KBM-7 (cell line): Measurements from ENCODE around the gene LHPP.

Experiments used
- DNase-seq: peaks from one replicate; pipeline ENCODE4 v3.0.0-alpha.2; 2015
- in situ Hi-C: fragments of 300-500 bp; cut with MboI; formaldehyde crosslinking; loops from 2 replicates; pipeline ENCODE4 v1.14.3; 2020; ENCODE audit warnings: low sequenced_read_pairs, low pct_unique_long_range_greater_than_20kb, mixed read lengths

The LHPP gene

DNA sequence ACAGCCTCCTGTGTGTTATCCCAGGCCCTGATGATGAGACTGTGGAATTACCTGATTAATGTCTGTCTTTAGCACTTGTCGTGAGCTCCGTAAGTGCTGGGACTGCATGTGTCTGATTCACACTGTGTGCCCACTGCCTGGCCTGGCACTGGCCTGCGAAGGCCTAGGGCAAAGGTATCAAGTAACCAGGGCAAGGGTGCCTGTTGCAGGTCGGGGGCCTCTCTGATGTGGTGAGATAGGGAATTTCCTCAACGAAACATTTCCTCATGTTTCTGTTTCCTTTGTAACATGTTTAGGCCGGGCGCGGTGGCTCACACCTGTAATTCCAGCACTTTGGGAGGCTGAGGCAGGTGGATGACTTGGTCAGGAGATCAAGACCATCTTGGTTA lies 50.4 kb downstream of the LHPP start:
- in situ Hi-C loops: no loop called here
- no peak for DNase-seq

DNA sequence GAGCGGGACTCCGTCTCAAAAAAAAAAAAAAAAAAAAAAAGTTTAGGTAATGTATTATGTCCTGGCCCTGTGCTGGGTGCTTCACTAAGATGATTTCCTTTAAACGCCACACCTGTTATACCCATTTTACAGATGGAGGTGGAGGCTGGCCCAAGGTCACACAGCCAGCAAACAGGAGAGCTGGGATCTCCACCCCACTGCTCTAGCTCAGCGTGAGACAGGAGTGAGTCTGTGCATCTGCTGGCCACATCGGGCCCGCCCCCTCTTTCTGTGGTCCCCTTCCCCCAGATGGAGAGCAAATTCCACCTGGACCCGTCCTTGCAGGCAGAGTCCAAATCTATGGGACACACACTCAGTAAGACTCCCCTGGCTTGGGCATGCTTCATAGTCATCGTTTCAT lies 51.0 kb downstream of the LHPP start:
- DNase-seq: no peak
- in situ Hi-C loops: no loop called here

- DNase-seq: no peak
- in situ Hi-C loops: no loop called here
These were observed 53.8 kb downstream of the LHPP start for GRCh38 chr10:124515244-124515970.

DNA sequence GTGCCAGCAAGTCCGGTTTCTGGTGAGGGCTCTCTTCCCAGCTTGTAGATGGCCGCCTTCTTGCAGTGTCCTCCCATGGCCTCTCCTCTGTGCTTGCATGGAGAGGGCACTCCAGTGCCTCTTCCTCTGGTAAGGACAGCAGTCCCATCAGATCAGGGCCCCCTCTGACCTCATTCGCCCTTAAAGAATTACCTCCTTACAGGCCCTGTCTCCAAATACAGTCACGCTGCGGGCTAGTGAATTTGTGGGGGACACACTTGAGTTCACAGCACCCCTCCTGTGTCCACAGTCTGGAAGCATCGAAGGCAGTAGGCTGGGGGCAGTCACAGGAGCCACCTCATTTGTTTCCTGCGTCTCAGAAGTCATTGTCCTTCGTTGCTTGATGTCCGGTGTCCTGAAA lies 54.6 kb downstream of the LHPP start:
- in situ Hi-C loops: no loop called here
- no peak for DNase-seq

DNA sequence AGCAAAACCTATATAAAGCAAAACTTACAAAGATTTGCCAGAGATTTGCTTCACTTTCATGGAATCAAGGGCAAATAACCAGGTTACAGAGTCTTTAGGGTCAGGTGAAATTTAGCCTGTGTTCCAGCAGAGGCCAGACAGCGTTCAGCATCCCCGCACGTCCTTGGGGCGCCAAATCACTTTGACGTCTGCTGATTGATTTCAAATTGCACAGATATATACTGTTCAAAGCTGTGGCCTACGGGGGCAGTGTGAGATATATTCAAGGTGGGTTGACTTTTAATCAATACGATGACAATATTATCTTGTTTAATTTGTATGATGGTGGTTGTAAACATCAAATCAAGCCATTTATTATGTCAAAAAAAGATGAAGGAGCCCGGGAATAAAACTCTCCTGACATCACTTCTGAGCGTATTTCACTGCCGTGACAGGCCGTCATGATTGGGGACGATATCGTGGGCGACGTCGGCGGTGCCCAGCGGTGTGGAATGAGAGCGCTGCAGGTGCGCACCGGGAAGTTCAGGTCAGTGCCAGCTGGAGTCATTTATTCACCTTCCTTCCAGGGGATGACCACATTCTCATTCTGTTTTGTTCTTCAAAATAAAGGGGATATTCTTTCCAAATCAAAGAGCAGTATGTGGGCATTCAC lies 55.2 kb downstream of the LHPP start:
- DNase-seq: no peak
- in situ Hi-C loops: no loop called here

DNA sequence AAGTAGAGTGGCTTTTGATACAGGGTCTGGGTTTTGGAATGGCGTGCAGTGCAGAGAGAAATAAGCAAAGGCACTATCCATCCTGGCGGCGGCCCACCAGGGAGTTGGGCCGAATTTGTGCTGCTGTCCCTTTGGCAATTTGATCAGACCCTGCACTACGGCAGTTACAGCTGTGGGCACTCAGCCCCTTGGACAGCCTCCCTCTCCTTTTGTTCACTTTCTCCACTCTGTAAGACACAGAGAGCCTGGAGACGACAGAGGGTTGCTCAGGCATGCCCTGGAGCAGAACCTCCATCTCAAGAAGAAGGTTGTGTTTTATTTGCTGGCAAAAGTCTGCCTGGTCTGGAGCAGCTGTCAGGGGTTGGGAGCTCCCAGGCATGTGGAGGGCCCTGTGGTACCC lies 55.8 kb downstream of the LHPP start:
- DNase-seq: no peak
- in situ Hi-C loops: no loop called here

GRCh38 chr10:124517931-124518330 lies 56.3 kb downstream of the LHPP start:
- DNase-seq: no peak
- in situ Hi-C loops: no loop called here

- no peak for DNase-seq
- in situ Hi-C loops: no loop called here
These were observed 56.7 kb downstream of the LHPP start for GRCh38 chr10:124518366-124518765.

GRCh38 chr10:124520558-124521428 lies 59.2 kb downstream of the LHPP start:
- in situ Hi-C loops: no loop called here
- DNase-seq: no peak

DNA sequence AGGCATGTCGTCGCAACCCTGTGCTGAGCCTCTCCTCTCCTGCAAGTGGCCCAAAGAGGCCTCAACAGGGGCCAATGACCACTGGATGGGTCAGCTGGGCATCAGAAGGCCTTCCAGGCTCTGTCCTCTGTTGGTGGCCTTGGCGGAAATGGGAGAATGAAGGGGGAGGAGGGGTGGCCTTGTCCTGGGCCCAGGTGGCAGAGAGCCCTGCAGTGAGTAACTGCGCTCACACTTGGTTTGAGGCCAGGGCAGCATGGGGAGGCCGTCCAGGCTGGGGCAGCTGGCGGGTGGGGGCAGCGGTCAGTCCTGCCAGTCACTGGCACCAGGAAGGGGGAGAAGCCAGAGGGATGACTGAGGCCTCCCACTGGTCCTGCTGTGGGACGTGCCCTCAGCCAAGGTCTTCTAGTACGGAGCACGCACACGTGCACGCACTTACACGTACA lies 59.8 kb downstream of the LHPP start:
- no peak for DNase-seq
- in situ Hi-C loops: no loop called here

DNA sequence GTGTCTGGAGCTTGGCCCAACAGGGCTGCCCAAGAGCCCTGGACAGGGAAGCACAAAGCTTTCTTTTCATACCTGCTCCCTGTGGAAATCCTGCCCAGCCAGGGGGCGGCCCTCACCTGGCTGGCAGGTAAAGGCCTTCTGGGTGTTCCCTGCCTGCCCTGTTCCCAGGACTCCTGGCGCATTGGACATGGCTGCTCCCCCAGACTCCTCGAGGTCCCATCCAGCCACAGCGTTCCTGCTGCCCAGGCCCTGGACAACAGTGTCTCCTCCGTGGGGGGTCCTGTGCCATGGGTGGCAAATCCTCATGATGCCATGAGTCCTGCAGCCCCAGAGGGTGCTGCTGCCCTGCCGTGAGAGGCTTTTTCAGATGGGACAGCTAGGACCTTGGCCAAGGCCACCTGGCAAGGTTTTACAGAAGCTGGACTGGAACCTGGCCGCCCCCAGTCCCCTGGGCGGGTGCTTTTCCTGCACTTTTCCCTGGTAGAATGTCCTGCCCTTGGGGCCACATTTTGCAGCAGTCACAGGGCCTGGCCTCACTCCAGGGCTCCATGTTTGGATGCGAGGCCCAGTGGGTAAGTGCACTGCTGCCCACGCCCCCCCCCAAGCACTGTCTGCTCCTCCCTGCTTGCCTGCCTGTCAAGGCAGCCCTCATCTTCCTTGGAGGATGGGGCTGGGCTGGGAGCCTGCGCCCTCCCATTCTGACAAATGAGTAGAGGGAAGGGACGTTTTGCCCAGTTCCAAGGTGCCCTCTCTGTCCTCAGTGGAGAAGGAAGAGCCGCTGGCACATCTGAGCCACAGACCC lies 60.7 kb downstream of the LHPP start:
- no peak for DNase-seq
- in situ Hi-C loops: no loop called here

GRCh38 chr10:124522933-124523871 lies 61.6 kb downstream of the LHPP start:
- in situ Hi-C loops: no loop called here
- no peak for DNase-seq

DNA sequence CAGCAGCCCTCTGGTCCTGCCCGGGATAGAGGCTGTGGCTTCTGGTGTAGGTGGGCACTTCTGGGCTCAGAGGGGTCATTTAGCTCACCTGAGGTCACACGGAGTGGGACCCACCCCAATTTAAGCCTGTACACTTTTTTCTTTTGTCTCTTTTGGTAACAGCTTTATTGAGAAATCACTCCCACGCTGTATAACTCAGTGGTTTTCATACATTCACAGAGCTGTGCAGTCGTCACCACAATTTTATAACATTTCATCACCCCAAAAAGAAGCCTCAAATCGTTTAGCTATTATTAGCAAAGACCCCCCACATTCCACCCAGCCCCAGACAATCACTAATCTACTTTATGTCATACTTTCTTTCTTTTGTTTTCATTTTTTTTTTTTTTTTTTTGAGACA lies 62.3 kb downstream of the LHPP start:
- no peak for DNase-seq
- in situ Hi-C loops: no loop called here

DNA sequence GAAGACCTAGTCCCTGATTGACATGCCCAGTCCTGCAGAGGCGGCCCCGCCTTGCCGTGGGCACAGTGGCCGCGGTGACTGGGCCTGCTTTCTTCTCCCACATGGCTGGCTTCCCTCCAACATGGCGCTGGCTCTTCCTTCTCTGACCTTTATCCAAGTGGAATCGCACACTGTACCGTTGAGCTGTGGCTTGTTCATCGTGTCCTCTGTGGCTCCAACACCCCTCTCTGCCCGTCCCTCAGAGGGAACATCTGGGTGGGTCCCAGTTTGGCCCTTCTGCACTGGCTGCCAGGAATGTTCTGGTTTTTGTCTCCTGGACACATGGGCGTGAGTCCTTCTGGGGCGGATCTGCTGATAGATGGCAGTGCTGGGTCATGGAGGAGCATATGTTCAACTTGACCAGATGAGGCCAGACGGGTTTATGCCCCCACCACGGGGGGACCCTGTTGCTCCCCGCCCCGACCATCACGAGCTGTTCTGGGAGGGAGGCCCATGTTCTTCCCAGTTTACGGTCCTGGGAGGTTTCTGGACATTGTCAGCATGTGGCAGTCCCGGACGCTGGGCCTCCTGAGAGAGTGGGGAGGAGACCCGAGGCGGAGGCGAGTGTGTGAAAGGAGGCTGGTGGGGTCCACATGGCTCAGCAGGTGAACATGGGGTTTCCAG lies 63.5 kb downstream of the LHPP start:
- no peak for DNase-seq
- in situ Hi-C loops: loop anchor here (25.0 kb wide), 1 partner anchor 212 kb away; the partner anchor contains the start of gene FAM53B

- in situ Hi-C loops: loop anchor here (25.0 kb wide), 1 partner anchor 211 kb away; the partner anchor contains the start of gene FAM53B
These were observed 64.4 kb downstream of the LHPP start for GRCh38 chr10:124525751-124526600.

DNA sequence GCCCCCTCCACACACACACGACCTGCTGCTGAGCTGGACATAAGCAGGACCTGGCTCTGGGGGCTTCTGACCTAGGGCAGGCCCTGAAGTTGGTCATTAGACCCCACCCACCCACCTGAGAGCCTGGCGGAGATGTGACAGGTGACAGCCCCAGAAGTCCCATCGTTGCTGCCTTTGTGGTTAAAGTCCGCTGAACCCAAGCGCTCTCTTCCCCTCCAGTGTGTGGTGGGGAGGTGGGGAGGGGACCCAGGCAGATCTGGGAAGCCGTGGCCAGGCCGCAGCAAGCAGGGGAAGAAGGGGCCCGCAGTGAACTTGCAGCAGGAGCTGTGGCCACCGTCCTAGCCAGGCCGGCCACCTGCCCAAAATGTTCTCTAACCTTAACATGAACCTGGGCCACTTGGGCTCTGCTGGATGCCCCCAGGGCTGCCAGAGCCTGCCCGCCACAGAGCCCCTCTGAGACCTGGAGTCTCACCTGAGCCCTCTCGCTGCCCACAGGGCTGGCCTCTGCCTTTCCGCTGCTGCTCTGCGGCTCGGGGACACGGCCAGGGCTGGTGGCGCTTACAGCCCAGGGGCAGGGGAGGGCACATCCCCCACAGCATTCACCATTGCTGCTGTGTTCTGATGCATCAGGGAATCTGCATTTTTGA lies 65.1 kb downstream of the LHPP start:
- no peak for DNase-seq
- in situ Hi-C loops: loop anchor here (25.0 kb wide), 1 partner anchor 211 kb away; the partner anchor contains the start of gene FAM53B

More at GRCh38 chr10:124525751-124526600, 64.4 kb downstream of the LHPP start:
- DNase-seq: no peak
